Measurements from ENCODE around the gene IGFBP6.
"Not testable (repeated sequence)": the region's sequence is repeated elsewhere in the genome, so short reads cannot be mapped to it uniquely, and the experiment has no call there.

IGFBP6 gene

DNA sequence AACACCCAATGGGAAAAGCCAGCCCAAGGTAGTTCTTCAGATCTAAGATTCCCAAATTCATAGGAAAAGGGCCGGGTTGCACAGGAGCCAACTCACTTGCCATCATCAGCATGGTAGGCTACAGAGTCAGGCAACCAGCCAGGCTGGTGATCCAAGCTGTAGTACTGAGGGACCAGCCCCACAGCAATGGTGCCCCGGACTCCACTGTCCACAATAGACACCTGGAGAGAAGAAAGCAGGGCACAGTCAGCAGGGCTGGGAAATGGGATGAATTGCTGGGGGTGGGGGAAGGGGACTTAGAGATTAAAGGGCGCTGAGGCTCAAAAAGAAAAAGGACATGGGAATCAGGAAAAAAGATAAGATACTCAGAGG lies 22.5 kb upstream of the IGFBP6 start:
- H3K4me1 Mint-ChIP-seq: peaks cover 64% of the 10 kb centered on the region
- no peak for ATAC-seq
- H3K9me3 Mint-ChIP-seq: no peaks in the 10 kb centered on the region
- H3K27ac Mint-ChIP-seq: peak overlapping the region; percentile 93
- DNase-seq (ENCODE audit: low spot score in 2 of 2): no peak
- H3K36me3 Mint-ChIP-seq: peaks cover 84% of the 10 kb centered on the region
- H3K4me3 Mint-ChIP-seq: no peak overlapping the region

DNA sequence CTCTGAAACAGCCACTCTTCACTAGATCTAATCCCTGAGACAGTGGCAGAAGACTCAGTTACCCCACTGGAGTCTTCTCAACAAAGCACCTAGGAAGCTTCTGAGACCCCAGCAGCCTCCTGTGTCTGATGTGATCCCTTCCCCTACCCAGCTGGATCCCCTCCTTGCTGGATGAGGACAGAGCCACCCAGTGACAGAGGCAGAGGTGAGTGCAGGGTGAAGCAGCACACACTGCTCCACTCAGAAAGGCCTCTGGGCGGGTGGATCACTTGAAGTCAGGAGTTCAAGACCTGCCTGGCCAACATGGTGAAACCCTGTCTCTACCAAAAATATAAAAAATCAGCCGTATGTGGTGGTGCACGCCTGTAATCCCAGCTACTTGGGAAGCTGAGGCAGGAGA lies 21.0 kb upstream of the IGFBP6 start:
- no peaks in the 10 kb centered on the region for H3K9me3 Mint-ChIP-seq
- no peak for ATAC-seq
- H3K27ac Mint-ChIP-seq: peak overlapping the region; percentile 52
- no peak overlapping the region for H3K4me3 Mint-ChIP-seq
- peaks cover 63% of the 10 kb centered on the region for H3K4me1 Mint-ChIP-seq
- DNase-seq (ENCODE audit: low spot score in 2 of 2): no peak
- H3K36me3 Mint-ChIP-seq: peaks cover 71% of the 10 kb centered on the region

DNA sequence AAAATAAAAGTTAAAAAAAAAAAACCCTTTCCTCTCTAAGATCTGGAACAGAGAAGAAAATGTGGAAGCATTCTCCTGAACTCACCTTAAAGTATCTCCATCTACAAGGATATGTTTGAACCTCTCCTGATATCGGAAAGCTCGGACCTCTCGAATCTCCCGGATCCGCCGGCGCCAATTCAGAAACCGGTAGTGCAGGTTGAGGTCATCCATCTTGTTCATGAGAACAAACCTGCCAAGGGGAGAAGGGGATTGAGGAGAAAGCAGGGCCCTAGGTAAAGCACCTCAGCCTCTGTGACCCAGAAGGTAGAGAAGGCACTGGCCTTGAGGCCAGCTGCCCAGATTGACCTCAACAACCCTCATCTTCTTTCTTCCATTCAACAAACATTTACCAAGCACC lies 20.4 kb upstream of the IGFBP6 start:
- H3K27ac Mint-ChIP-seq: peak overlapping the region; percentile 52
- DNase-seq (ENCODE audit: low spot score in 2 of 2): no peak
- peak overlapping the region; percentile 86 for H3K4me3 Mint-ChIP-seq
- peaks cover 66% of the 10 kb centered on the region for H3K36me3 Mint-ChIP-seq
- H3K4me1 Mint-ChIP-seq: peaks cover 58% of the 10 kb centered on the region
- no peaks in the 10 kb centered on the region for H3K9me3 Mint-ChIP-seq
- no peak for ATAC-seq

DNA sequence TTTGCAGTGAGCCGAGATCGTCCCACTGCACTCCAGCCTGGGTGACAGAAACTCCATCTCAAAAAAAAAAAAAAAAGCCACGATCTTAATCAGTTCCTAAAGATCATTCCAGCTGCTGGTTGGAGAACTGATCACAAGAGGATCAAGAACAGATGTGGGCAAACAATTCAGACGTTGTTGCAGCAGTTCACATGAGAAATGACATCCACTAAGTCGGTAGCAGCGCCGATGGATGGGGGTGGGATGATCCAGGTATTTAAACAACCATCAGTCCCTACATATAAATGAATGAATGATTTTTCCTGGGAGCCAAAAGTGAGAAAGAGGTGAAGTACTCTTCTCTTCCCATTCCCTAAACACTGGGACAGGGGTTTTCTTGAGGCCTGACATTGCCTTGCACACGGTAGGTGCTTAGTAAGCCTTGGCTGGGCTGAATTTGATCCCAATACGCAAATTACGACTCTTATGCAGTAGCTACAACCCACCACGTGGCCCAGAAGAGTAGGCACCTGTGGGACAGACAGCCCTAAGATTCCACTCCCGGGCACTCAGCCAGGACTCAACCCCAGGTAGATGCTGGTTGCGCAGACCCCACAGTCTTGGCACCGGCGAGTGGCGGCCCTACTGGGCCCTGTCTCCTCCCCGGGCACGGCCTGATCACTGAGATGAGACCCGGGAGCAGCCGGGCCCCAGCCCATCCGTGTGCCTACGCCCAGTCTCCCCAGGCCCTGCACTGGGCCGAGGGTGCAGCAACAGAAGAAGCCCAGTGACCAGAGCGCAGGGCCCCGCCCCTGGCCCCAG lies 18.8 kb upstream of the IGFBP6 start:
- Mint-ChIP-seq H3K9me3 (no peaks in the 10 kb centered on the region), H3K27ac (peak overlapping the region; percentile 95), H3K36me3 (peaks cover 50% of the 10 kb centered on the region), H3K4me3 (peak overlapping the region; percentile 86), H3K4me1 (peaks cover 55% of the 10 kb centered on the region)
- DNase-seq (ENCODE audit: low spot score in 2 of 2) (no peak), ATAC-seq (peak; percentile 42)

DNA sequence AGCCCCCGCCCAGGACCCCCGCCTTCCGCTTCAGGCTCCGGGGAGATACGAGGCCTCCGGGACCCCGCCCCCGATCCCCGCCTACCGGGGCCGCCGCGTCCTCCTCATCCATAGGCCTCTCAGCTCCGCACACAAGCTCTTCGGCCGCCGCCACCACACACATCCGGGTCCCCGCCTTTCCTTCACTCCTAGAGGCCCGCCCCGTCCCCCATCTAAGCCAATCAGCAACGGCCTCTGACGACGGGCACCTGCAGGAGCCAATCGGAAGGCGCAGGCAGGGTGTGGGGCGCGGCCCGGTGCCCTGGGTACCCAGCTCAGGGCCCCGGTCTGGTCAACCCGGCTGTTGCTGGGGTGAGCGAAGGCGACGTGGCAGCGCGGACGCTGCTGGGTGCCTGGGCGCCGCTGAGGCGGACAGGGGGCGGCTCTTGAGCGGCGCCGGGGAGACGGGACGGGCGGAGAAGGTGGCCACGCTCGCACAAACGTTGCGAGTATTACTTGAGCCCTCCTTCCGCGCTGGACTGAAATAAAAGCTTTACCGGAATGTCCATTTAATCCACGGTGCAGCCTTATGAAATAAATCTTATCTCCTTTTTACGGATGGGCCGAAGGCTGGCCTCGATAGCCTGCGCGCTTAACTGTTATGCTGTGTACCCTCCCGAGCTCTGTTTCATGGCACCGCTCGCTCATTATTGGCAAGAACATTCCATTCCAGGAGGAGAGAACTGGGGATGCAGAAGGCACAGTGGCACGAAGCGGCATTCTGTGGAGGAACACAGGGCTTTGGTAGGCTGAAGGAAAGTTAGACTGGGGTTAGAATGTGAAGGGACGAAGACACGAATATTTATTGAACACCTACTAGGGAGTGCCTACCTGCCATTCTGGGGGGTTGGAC lies 18.0 kb upstream of the IGFBP6 start, which contains the start of gene SPRYD3:
SPRYD3 (minus strand) TSS at position 165 of the 892 bp plus-strand sequence; CDS start at position 108, 57 bp downstream.
- Mint-ChIP-seq H3K36me3 (peaks cover 41% of the 10 kb centered on the region), H3K4me1 (peaks cover 49% of the 10 kb centered on the region), H3K27ac (peak within 1 kb of the TSS; percentile 95), H3K4me3 (peak within 1 kb of the TSS; percentile 86), H3K9me3 (no peaks in the 10 kb centered on the region)
- peak; percentile 100 for DNase-seq (ENCODE audit: low spot score in 2 of 2)
- peak; percentile 98 for ATAC-seq

DNA sequence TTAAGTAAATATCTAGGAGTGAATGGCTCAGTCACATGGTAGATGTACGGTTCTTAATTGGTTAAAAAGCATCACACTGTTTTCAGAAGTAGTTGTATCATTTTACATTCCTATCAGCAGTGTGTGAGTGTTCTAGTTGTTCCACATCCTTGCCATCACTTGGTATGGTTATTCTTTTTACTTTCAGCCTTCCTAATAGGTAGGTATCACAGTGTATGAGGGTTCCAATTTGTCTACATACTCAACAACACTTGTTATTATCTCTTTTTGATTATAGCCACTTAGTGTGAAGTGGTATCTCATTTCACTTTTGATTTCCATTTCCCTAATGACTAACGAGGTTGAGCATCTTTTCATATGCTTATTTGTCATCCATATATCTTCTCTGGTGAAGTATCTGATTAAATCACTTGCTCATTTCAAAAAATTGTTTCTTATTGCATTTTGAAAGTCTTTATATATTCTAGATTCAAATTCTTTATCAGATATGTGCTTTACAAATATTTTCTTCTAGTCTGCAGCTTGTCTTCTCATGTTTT lies 14.8 kb upstream of the IGFBP6 start:
- Mint-ChIP-seq H3K9me3 (no peaks in the 10 kb centered on the region), H3K36me3 (peaks cover 13% of the 10 kb centered on the region), H3K27ac (no peak overlapping the region), H3K4me1 (peaks cover 21% of the 10 kb centered on the region), H3K4me3 (no peak overlapping the region)
- ATAC-seq (no peak), DNase-seq (ENCODE audit: low spot score in 2 of 2) (no peak)

DNA sequence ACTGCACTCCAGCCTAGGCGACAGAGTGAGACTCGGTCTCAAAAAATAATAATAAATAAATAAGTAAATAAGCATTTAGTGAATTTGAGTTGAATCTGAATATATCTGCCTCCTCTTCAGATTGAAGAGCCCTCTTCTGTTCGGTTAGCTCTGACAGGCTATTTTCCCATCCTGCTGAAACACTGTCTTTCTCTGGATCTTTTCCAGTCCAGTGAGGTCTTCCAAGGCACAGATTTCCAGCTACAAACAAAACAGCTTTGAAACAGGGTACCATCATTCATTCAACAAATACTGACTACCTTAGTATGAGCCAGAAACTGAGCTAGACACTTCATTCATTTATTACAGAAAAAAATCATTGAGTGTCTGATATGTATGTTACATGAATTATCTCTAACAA lies 11.1 kb upstream of the IGFBP6 start:
- Mint-ChIP-seq H3K36me3 (no peaks in the 10 kb centered on the region), H3K27ac (no peak overlapping the region), H3K9me3 (no peaks in the 10 kb centered on the region), H3K4me3 (no peak overlapping the region), H3K4me1 (no peaks in the 10 kb centered on the region)
- DNase-seq (ENCODE audit: low spot score in 2 of 2) (no peak), ATAC-seq (no peak)

DNA sequence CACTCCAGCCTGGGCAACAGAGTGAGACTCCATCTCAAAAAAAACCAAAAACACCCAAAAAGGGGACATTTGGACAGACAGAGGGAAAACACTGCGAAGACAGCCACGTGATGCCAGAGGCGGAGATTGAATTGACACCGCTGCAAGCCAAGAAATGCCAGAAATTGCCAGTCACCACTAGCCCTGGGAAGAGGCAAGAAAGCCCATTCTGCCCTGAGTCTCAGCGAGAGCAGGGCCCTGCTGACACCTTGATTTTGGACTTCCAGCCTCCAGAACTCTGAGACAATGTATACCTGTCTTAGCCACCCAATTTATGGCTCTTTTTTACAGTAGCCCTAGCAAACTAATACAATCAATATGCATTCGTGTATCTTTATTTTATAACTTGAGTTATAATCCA lies 7.4 kb upstream of the IGFBP6 start:
- Mint-ChIP-seq H3K27ac (no peak overlapping the region), H3K9me3 (no peaks in the 10 kb centered on the region), H3K4me1 (no peaks in the 10 kb centered on the region), H3K4me3 (no peak overlapping the region), H3K36me3 (no peaks in the 10 kb centered on the region)
- no peak for DNase-seq (ENCODE audit: low spot score in 2 of 2)
- no peak for ATAC-seq

DNA sequence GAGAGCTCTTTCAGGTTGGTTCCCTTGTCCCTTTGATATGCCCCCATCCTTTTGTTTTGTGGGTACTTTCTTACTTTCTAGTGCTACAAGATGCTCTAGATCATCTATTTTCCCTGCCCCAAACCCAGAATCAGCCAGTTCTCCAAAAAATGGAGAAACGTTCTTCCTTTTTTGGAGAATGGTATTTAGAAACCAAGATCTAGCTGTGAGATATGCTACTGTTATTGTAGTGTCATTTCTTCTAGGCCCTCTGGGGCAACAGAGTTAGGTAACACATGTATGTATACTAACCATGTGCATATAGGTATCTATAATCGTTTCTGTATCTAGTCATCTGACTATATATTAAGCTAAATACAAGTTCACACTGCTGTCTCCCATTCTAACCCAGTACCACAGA lies 6.9 kb upstream of the IGFBP6 start:
- Mint-ChIP-seq H3K4me3 (no peak overlapping the region), H3K9me3 (no peaks in the 10 kb centered on the region), H3K36me3 (no peaks in the 10 kb centered on the region), H3K27ac (no peak overlapping the region), H3K4me1 (no peaks in the 10 kb centered on the region)
- ATAC-seq (no peak), DNase-seq (ENCODE audit: low spot score in 2 of 2) (no peak)

DNA sequence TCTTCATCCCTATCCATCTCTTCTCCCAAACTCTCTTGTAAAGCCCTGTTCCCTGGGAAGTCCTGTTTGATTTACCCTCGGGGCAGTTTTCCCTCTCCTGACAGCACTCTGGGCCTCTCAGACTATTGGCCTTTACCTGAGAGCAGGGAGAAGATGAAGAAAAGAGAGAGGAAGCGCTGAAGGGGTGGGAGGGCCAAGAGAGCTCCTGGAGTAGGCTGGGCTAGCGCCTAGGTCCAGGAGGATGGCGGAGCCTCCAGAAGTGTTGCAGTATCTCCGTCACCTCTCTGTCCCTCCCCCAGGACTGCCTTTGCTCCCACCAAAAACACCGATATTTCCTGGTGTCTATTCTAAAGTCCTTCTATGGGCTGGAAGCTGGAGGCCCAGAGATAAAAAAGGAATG lies 5.7 kb upstream of the IGFBP6 start:
- Mint-ChIP-seq H3K9me3 (no peaks in the 10 kb centered on the region), H3K4me3 (no peak overlapping the region), H3K27ac (peak overlapping the region; percentile 15), H3K4me1 (peaks cover 7% of the 10 kb centered on the region), H3K36me3 (no peaks in the 10 kb centered on the region)
- ATAC-seq: no peak
- DNase-seq (ENCODE audit: low spot score in 2 of 2): no peak

DNA sequence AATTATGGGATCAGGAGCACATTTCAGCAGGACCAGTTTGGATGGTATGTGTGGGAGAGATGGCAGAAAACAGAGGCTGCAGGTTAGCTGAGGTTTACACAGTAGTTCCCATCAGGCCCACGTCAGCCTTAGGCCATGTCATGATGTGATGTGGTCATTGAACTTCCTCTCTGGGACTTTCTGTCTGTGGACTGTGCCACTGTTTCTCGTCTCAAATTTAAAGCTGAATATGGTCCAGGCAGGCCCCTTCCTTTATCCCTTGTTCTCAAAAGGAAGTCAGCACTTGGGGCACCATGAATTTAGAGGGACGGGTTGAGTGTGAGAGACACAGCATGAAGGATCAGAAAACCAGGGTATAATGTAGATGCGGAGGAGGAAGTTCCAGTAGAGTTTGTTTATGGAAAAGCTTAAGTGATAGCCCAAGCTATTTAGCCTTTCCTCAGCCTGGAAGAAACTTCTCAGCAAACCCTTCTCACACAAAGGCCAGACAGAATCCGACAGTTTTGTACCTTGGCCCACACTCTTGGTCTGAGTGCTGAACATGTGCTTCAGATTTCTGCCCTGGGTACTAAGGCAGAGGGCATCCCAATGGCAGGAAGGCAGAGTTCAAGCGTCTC lies 3.6 kb upstream of the IGFBP6 start:
- Mint-ChIP-seq H3K36me3 (peaks cover 4% of the 10 kb centered on the region), H3K4me1 (peaks cover 28% of the 10 kb centered on the region), H3K9me3 (no peaks in the 10 kb centered on the region), H3K27ac (peak overlapping the region; percentile 43), H3K4me3 (no peak overlapping the region)
- ATAC-seq (peak; percentile 22), DNase-seq (ENCODE audit: low spot score in 2 of 2) (no peak)

DNA sequence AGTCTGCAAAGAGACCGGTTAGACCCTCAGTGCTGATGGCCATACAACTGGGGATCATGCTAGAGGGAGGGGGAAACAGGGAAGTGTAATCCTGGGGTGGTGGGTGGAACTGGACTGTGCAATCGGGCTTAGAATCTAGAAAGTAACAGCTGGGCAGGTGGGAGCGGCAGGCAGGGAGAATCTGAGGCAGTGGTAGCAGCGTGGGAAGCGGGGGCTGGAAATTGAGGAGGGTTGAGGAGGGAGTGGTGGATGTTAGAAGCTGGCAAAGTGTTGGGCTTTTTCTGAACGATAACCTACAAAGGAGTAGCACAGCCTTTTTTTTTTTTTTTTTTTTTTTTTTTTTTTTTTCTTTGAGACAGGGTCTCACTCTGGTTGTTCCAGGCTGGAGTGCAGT lies 3.1 kb upstream of the IGFBP6 start:
- H3K36me3 Mint-ChIP-seq: peaks cover 4% of the 10 kb centered on the region
- ATAC-seq: no peak
- no peak overlapping the region for H3K4me3 Mint-ChIP-seq
- peaks cover 33% of the 10 kb centered on the region for H3K4me1 Mint-ChIP-seq
- no peak for DNase-seq (ENCODE audit: low spot score in 2 of 2)
- peak overlapping the region; percentile 43 for H3K27ac Mint-ChIP-seq
- H3K9me3 Mint-ChIP-seq: no peaks in the 10 kb centered on the region

DNA sequence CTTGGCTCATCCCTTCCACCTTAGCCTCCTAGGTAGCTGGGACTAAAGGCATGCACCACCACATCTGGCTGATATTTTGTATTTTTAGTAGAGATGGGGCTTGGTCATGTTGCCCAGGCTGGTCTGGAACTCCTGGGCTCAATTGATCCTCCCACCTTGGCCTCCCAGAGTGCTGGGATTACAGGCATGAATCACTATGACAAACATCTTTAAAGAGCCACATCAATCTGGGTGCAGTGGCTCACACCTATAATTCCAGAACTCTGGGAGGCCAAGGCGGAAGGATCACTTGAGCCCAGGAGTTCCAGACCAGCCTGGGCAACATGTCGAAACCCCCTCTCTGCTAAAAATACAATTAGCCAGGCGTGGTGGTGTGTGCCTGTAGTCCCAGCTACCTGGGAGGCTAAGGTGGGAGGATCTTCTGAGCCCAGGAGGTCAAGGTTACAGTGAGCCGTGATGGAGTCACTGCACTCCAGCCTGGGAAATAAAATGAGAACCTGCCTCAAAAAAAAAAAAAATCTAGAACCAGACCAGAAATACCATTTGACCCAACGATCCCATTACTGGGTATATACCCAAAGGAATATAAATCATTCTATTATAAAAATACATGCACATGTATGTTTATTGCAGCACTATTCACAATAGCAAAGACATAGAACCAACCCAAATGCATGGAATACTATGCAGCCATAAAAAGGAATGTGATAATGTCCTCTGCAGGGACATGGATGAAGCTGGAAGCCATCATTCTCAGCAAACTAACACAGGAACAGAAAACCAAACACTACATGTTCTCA lies 2.5 kb upstream of the IGFBP6 start:
- not testable (repeated sequence) for H3K36me3 Mint-ChIP-seq; H3K27ac Mint-ChIP-seq; H3K9me3 Mint-ChIP-seq; ATAC-seq; DNase-seq (ENCODE audit: low spot score in 2 of 2); H3K4me3 Mint-ChIP-seq
- H3K4me1 Mint-ChIP-seq: peaks cover 34% of the 10 kb centered on the region

DNA sequence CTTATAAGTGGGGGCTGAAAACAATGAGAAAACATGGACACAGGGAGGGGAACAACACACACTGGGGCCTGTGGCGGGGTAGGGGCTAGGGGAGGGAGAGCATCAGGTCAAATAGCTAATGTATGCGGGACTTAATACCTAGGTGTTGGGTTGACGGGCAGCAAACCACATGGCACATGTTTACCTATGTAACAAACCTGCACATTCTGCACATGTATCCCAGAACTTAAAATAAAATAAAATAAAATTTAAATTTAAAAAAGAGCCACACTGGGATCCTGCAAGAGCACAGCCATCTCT lies 1.9 kb upstream of the IGFBP6 start:
- H3K36me3 Mint-ChIP-seq; H3K9me3 Mint-ChIP-seq; DNase-seq (ENCODE audit: low spot score in 2 of 2); ATAC-seq; H3K27ac Mint-ChIP-seq; H3K4me3 Mint-ChIP-seq: not testable (repeated sequence)
- peaks cover 34% of the 10 kb centered on the region for H3K4me1 Mint-ChIP-seq
